Inflammatory macrophage (primary cell): ENCODE results near the gene NAP1L4.

Source experiments
- DNase-seq, 2 donors: peaks; one replicate each; pipeline ENCODE4 v3.0.0-alpha.2; 2020 to 2022

Gene NAP1L4

DNA sequence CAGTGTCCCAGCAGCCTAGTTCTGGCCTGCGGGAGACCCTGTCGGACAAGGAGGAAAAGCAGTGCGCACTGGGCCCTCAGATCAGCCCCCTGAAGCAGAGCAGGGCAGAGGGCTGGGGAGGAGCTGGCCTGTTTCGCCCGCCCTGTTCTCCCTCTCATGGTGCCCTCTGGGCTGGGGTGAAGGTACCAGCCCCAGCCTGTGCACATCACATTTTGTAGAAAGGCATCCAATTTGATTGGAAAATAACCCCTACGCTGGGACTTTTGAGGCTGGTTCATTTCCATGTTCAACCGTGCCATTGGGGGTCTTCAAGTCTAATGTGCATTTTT, 832 bp upstream of the NAP1L4 start:
- no peak for DNase-seq

DNA sequence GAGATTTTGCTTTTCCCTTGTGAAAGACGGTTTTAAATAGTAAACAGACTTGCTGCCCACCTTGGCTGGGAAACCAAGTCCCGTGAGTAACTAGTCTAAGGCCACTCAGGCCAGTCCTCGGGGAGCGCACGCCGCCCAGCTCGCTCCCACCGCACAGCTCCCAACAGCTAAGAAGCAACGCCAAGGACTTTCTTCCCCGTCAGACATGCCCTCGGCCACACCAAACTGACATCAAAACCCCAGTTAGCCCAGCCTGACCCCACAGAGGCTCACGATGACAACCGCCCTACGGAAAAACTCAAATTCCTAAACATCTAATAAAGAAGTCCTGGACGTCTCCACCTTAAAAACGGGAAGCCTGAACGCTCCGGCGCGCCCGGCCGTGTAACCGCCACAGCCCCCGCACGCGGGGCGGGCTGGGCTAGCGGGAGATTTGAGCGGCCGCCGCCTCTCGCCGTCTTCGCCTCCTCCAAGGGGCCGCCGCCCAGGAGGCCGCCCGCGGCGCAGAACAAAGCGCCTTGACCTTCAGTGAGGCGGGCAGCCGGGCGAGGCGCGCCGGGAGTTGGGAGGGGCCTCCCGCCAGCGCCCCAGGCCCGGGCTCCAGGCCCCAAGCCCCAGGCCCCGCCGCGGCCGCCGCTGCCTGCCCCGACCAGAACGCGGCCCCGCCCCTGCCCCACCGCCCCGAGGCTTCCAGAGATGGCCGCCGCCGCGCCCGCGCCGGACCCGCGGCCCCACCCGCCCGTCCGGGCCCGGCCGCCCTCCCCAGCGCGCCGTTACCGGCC, 486 bp downstream of the NAP1L4 start:
- peak; percentile 69 to 88 for DNase-seq

DNA sequence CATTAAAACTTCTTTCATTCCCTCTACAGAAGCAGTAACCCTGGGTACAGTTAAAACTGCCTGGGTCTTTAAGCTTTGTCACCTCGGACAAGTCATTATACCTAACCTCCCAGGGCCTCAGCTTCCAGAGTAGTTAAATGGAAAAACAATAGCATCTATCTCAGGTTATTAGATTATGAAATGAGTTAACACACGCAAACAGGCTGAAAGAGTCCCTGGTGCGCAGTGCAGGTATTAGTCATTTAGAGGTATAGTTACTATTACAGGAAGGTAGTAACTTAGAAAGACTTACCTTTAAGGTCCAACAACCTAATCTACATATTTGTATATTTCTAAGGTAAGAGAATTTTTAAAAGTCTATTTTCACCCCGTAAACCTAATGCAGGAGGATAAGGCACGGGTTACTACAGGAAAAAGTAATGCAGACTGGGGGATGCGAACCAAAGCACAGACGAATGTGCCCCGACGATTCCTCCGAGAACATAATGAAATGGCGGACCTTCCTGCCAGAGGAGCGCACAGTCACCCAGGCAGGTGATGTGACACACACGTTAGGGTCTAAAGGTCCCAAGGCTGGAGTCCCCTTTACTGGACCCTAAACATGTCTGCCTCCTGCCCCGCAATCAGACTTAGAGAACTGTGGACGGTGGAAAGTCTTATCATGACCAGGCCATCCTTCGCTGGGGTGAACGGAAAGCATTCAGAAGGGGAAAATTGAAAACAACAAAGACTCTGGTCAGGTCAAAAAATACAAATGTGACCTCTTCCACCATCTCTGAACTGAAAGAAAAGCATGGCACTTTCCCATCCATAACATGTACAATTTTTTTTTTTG, 1.3 kb downstream of the NAP1L4 start:
- peak; percentile 3 to 11 for DNase-seq

DNA sequence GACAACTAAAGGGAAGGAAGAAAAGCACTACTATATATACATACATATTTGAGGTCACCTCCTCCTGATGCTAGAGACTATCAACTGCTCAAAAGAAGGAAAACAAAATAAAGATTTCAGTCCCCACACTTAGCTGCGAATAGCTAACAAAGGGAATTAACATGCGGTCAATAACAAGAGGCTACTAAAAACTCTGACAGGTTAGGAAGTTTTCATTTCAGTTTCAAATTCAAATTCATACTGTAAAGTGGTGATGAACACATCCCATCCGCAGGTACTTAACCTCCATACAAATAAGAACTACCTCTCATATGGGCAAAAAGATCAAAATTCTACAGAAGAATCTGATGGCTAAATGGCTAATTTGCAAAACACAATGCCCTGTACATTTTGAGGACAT, 2.6 kb downstream of the NAP1L4 start:
- DNase-seq, result no peak

DNA sequence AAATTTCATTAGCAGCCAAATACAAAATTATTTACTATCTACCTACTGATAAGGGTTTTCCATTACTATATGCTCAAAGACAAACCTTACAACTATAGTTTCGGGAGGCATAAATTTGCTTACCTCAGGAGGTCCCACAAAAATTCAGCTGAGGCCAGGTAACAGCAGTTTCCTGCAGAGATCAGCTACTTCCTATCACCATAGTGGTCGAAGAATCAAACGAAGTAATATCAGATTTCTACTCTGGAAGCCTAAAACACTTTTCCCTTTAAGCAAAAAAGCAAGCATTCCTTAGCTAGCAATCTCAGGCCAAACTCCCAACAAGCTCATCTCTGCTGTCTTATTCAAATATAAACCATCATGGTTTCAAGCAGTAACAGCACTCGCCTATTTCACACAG, 3.1 kb downstream of the NAP1L4 start:
- no peak for DNase-seq

DNA sequence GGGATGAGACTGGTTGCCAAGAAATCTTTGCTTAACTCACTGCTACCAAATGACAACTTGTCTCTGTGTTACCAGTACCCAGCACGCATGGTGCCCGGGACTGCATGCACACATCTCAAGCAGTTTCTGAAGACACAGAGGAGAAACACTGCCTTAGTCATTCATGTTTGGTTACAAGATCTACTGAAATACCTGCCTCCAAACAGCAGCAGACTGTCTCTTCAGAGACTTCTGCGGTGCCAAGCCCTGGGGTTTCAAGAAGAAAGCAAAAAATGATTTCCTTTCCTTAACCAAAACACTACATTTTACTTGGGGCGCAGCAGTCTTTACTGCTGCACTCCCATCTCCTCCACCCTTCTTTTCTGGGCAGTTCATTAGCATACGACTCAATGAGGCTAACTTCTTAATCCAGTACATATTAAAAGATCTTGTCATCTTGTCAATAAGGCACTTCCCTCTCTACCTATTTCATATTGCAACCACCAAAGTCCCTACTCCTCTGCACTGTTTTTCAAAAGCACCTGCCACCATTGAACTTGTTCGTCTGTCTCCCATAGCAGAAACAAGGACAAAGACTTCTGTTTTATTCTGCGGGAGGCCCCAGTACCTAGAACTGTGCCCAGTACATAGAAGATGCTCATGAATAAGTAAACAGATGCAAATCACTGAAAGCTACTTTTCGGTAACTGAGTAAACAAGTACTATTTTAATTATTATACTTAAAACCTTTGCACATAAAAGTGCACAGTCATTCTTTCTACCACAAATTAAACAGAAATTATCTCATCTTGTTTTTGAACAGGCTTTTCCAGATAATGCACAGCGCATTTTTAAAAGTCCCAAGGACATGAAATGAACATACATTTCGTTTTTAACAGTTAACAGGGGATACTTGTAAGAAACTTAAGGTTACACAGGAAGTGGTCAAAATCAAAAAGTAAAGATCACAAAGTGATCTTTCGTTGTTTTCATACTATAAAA, 4.0 kb downstream of the NAP1L4 start:
- DNase-seq, result no peak

DNA sequence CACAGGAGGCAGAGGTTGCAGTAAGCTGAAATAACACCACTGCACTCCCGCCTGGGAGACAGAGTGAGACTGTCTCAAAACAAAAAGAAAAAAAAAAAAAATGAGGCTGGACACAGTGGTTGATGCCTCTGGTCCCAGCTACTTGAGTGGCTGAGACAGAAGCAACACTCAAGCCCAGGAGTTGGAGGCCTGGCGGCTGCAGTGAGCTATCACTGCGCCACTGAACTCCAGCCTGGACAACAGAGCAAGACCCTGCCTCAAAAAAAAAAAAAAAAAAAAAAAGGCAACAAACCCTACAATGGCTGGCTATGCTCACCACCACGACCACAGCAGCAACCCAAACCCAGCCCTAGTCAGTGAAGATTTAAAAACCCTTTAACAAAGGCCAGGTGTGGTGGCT, 8.2 kb downstream of the NAP1L4 start:
- DNase-seq, result no peak

DNA sequence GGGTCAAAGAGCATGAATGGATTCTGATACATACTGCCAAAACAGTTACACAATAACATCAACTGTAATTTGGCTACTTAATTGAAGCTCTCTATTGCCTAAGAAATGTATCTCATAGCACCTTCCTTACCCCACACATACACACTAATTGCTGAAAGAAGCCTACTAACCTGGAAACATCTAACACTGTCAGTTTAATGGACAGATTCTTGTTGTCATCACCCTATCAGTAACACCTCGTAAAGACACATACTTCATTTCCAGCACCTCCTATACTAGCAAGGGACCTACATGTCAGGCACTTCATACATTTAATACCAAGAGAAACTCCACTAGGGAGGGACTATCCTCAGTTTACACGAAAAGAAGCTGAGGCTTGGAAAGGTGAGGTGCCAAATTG, 9.9 kb downstream of the NAP1L4 start:
- no peak for DNase-seq

DNA sequence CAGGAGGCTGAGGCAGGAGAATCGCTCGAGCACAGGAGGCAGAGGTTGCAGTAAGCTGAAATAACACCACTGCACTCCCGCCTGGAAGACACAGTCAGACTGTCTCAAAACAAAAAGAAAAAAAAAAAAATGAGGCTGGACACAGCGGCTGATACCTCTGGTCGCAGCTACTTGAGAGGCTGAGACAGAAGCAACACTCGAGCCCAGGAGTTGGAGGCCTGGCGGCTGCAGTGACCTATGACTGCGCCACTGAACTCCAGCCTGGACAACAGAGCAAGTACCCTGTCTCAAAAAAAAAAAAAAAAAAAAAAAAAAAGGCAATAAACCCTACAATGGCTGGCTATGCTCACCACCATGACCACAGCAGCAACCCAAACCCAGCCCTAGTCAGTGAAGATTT, 11.0 kb downstream of the NAP1L4 start:
- DNase-seq, result no peak

DNA sequence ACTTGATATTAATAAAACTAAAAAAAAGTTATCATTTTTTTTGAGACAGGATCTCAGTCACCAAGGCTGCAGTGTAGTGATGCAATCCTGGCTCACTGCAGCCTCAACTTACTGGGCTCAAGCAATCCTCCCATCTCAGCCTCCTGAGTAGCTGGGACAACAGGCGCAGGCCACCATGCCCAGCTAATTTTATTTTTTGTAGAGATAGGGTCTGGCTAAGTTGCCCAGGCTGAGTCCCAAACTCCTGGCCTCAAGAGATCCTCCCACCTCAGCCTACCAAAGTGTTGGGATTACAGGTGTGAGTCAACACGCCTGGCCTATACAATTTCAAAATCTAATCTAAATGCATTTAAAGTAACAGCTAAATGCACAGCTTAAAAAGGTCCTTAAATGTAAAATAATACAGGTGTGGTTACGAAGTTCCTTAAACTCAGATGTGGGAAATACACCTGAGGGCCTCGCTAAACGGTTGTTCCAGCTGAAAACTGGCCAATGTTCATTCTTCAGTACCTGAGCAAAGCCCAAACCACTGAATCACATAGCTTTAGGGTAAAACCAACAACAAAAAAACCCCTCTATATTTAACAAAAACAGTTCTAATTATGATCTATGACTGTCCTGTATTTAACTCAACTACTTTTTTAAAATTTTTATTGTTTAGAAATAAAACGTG, 11.8 kb downstream of the NAP1L4 start:
- DNase-seq, result no peak

DNA sequence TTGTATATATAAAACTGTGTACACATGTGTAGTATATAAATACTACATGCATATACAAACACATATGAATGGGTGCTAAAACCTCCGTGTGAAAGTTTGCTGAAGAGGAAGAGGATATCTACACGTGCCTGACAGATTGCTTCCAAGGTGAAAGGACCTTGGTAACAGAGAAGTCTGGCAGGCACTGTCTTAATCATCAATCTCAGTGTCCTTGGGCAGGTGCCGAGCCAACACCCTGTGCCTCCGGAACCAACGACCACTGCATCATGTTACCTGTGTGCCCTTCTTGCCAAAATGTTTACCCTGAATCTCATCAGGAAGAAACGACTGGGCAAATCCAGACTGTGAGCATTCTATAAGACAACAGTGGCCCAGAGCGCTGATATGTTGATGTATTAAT, 15.0 kb downstream of the NAP1L4 start:
- DNase-seq, result no peak

DNA sequence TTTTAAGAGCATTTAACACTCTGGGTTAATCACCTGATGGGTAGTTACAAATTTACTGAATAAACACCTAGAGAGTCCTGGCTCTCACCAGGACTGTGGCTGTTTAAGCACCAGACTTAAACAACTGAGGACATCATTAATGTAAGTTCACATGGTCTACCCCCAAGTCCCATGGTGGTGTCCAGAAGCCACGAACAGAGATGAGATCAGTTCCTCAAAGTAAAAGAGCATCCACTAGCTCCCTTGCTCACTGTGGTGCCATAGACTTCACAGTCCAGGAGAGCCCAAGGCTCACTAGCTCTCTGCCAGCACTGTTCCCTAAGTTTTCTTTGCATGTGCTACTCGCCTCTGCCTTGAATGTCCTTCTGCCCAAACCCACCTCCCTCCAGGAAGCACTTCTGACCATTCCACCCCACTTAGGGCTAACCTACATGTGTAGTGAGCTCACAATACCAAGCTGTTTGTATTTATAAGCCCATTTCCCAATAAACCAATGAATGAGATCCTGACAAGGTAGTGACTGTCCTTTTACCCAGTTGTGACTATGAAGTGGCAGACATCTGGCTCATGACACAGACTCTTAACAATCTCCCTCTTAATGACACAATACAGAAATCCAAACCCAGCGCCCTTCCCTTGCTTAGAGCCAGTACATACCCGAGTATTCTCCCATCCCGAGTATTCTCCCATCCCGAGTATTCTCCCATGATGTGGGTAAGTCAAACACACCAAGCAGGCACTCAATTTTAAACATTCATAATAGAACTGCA, 15.7 kb downstream of the NAP1L4 start:
- peak; percentile 27 to 55 for DNase-seq

DNA sequence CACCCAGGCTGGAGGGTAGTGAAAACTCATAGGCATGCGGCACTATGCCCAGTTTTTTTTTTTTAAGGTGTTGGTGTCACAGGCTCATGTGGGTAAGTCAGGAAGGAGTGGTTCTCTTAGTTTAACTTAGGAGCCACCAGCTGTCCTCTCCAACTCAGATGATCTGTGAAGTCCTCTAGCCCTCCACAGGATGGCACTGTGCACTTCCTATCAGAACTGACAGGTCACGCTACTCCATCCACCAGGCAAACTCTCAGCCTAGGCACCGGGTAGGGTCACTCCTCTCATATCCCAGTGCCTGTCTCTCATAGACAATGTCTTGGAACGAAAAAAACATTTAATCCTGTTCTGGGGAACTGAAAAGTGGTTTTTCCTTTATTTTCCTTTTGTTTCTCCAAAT, 16.5 kb downstream of the NAP1L4 start:
- DNase-seq, result peak; percentile 40 to 59

DNA sequence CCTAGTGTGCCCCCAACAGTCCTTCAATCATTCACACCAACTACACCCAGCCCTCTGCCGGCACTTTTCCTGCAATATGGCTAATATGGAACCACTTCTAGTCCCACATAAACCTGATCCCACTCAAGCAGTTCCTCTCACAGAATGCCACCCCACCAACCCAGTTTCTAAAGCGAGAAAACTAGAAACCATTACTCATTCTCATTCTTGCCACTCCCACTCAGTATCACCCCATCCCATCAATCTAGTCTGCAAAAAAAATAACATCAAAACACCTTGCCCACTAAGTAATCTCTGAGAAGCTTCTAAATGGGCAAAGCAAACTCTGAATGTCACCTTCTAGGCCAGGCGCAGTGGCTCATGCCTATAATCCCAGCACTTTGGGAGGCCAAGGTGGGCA, 17.9 kb downstream of the NAP1L4 start:
- no peak for DNase-seq

DNA sequence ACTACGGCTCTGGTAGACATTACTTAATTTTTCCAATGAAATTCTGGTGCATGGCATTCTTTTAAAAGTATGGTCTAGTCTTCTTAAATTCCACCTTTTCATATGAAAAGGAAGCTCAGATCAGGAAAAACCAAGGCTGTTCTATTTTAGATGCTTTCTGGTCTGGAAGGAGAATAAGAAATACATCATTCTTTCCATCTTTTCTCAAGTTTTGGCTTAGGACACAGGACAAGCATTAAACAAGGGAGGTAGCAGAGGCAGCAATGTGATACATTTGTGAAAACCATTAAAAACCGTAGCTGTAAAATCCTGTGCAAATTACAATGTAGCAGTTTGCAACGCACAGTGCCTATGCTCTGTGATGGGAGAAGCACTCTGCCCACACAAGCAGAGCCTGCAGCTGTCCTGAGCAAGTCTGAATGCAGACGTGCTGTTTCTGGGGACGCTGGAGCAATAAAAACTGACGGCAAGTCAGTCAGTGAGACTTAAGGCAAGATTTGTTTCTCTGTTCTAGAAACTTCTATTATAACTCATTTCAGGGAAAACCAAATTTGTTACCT, 23.7 kb downstream of the NAP1L4 start:
- DNase-seq, result no peak

DNA sequence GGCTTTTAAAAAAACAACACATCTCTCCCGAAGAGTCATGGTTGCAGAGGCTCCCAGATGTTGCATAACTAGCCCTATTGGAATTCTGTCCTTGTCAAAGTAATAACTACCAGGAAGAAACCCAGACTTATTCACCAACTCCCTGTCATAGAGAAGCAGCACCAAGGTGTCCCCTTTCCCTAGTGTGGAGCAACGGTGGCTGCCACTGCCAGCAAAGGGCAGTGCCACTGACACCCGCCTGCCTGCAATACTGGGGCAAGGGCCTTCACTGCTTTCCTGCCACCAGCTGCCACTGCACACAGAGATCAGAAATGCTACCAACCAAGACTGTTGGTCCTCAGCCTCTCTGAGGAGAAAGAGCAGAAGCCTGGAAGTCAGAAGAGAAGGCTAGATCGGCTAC, 27.3 kb downstream of the NAP1L4 start:
- no peak for DNase-seq

DNA sequence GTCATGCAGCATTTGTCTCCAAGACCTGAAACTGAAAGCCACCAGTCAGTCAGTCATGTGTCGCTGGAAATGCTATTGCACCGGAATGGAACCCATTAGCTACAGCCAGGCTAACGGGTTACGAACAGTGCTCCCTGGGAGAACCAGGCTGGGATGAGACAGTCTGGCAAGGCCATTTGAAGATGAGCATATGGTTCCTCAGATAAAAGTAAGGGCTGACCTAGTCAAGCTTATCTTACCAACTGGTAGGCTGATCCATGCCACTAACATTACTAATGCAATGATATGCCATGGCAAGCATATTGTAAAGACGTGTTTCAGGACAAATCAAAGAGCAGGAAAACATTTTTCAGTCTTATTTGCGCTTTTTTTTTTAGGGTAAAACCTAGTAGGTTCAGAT, 28.4 kb downstream of the NAP1L4 start:
- DNase-seq, result no peak

DNA sequence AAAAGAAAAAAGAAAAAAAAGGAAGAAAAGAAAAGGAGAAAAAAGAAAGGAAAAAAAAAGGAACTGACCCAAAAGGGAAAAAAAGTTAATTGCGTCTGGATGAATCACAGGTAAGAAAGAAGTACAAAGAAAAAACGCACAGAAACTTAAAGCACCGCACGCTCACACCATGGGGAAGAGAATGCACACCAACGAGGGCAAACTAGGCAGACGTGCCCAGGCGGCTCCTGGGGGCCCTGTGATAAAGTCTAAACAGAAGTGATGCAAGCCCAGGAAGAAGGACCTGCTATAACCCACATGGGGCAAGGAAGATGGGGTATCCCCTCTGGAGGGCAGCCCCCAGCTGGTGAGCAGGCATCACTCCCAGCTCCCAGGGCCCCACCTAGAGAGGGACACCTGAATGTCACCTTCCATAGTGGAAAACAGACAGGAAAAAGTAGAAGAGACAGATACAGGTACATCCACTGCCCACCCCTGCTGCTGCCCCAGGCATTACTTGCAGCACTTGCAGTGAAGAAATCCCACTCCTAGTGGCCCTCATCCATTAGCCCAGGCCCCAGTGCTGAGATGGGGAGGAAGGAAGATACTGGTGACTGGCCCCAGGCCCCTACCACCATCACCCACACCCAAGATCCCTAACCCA, 28.9 kb downstream of the NAP1L4 start:
- DNase-seq, result no peak

DNA sequence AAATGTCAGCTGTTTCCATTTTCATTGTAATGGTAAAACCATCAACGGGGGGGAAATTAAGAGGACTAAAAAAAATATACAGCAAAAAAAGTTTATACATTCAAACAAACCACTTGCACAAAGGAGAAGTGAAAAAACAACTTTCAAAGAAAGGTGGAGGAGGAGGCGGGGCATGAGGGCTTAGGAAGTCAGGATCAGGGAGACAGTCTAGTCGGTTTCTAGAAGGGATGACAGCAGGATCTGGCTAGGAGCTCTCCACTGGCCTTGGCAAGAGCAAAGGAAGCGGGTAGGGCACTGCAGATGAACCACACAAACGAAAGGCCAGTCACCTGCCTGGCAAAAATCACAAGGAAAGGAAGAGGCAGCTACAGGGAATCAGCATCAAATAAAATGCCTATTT, 31.0 kb downstream of the NAP1L4 start:
- DNase-seq, result no peak

DNA sequence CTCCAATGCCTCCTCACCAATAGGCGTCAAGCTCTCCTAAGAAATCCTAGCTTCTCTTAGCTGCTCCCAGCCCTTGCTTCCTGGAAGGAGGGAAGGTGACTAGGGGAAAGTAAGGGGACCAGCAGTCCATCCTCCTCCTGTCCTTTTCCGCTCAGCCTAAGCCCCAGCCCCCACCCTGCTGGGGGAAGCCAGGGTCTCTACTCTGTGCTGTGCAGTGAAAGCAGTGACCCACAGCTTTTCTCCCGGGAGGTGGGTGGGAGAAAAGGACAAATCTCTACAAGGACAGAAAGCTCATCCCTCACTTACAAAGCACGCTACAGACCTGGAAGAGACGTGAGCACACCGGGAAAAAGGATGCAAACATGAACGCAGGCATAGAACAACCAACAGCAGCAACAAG, 32.0 kb downstream of the NAP1L4 start:
- DNase-seq, result no peak

DNA sequence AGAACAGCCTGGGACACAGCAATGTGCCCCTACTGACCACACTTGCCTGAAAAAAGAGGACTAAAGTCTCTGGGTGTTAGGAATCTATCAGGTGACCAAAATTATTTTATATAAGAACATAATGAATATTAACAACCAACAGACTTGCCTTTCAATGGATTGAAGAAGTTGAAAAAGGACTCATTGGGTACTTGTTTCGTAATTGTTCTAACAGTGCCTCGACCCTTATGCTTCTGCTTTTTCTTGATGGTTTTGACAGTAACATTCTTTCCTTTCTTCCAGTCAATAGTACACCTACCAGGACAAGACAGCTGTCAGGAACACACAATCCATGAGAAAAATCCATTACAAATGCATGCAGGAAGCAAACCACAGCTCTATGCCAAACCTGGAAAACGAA, 33.9 kb downstream of the NAP1L4 start:
- DNase-seq, result peak; percentile 8 to 54
